ENCODE data around the gene CLTC.
"Not testable (repeated sequence)": the region's sequence is repeated elsewhere in the genome, so short reads cannot be mapped to it uniquely, and the experiment has no call there.

CLTC gene

GRCh38 chr17:59634632-59635541 is 15.2 kb downstream of the CLTC start:
- no peak for DNase-seq

DNA sequence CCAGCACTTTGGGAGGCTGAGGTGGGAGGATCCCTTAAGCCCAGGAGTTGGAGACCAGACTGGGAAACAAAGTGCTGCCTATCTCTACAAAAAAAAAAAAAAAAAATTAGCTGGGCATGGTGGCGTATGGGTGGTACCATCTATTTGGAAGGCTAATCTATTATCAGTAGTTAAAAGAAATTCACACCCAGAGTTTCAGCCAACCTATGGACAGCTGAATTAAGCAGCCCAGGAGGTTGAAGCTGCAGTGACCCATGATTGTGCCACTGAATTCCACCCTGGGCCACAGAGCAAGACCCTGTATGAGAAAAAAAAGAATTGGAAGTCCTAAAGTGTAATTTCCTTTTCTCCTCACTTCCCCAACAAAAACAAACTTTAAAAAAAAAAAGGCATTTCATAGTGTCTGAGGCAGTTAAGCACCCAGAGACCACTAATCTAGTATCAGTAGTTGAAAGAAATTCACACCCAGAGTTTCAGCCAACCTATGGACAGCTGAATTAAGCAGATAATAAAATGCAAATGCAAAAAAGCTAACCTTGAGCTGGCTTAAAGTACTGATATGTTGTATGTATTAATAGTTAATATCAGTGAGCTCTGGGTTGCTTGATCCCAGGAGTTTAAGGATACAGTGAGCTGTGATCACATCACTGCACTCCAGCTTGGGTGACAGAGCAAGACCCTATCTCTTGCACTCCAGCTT is 18.1 kb downstream of the CLTC start:
- no peak for DNase-seq

- no peak for DNase-seq
Observed at GRCh38 chr17:59638553-59638952, 18.9 kb downstream of the CLTC start.

- DNase-seq: no peak
Observed at GRCh38 chr17:59641799-59642484, 22.2 kb downstream of the CLTC start.

DNA sequence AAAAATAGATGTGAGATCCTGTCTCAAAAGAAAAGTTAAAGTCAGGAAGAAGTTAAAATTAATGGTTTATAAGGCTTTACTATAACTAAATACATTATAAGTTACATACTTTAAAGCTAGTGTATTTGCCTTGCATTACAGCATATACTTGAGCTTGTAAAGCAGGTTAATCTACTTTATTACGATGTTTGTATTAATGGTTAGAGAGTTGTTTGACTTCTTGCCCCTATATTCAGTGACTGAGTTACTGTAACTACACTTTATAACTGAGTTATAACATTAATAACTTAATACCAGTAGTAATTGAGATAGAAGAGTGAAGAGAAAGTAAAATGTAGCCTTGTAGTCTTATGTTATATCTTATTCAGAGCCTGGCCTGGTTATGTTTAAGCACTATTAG is 22.9 kb downstream of the CLTC start:
- DNase-seq: no peak

- DNase-seq: no peak
Observed at GRCh38 chr17:59643159-59644140, 23.8 kb downstream of the CLTC start.

DNA sequence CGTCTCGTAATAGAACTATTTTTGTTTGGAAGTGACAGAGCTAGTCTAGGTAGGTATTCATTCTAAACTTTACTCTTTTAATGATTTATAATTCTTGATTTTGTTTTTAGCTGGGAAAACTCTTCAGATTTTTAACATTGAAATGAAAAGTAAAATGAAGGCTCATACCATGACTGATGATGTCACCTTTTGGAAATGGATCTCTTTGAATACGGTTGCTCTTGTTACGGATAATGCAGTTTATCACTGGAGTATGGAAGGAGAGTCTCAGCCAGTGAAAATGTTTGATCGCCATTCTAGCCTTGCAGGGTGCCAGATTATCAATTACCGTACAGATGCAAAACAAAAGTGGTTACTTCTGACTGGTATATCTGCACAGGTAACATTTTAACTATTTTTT is 27.6 kb downstream of the CLTC start:
- DNase-seq: no peak

GRCh38 chr17:59649886-59650285 is 30.2 kb downstream of the CLTC start:
- no peak for DNase-seq

- DNase-seq: no peak
Observed at GRCh38 chr17:59650642-59651041, 30.9 kb downstream of the CLTC start.

- no peak for DNase-seq
Observed at GRCh38 chr17:59651346-59651745, 31.7 kb downstream of the CLTC start.

DNA sequence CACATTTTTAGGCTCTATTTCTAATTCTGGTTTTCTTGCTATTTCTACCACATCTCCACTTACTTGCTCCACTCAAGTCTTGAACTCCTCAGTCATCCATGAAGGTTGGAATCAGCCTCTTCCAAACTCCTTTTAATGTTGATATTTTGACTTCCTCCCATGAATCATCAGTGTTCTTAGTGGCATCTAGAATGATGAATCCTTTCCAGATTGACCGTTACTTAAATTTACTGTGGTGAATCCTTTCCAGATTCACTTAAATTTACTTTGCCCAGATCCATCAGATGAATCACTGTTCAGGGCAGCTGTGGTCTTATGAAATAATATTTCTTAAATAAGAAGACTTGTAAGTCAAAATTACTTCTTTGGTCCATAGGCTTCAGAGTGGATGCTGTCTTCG is 32.4 kb downstream of the CLTC start:
- DNase-seq: no peak

GRCh38 chr17:59656624-59657023 is 36.9 kb downstream of the CLTC start:
- not testable (repeated sequence) for DNase-seq

DNA sequence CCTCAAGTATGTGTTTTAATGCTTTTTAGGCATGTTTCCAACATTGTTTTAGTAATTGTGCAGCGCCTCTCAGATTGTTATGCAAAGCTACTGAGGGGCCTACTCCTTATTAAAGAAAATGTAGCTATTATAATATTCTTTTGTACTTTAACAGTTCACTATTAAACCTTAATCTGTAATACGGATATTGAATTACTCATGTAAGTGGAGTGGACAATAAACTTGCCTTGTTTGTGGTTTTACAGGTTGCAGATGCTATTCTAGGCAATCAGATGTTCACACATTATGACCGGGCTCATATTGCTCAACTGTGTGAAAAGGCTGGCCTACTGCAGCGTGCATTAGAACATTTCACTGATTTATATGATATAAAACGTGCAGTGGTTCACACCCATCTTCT is 46.5 kb downstream of the CLTC start:
- DNase-seq: no peak

- no peak for DNase-seq
Observed at GRCh38 chr17:59668816-59669215, 49.1 kb downstream of the CLTC start.

GRCh38 chr17:59669411-59669810 is 49.7 kb downstream of the CLTC start:
- DNase-seq: no peak

DNA sequence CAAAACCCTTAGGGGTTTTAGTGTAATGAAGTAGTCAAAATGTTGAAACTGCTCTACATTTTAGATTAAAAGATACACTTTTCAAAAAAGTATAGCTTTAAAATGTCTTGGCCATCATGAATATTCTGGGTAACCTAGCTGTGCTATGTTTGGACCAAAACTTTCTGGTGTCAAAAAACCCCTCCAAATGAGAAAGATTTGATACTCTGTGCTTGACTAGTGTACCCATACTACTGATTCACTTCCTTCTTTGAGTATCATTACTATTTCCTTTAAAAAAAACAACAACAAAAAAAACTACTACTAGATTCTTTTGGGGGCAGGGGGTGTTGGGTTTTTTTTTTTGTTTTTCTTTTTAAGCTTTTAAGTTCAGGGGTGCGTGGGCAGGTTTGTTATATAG is 50.2 kb downstream of the CLTC start:
- DNase-seq: no peak

DNA sequence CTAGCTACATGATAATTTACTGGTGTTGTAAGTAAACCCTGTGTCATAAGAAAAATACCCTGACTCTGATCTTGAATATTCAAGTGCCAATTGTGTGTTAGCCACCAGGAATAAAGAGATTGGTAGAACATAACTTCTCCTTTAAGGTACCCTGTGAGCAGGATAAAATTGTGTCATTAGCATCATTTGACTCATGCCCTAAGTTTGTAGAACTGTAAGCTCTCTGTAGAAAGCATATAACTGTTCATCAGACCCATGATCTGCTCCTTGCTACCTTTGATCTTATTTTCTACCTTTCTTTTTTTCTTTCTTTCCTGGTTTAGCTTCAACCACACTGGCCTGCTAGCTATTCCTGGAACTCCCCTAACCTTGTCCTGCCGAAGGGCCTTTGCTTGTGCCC is 51.7 kb downstream of the CLTC start:
- DNase-seq: no peak

GRCh38 chr17:59675231-59675630 is 55.5 kb downstream of the CLTC start:
- DNase-seq: no peak

DNA sequence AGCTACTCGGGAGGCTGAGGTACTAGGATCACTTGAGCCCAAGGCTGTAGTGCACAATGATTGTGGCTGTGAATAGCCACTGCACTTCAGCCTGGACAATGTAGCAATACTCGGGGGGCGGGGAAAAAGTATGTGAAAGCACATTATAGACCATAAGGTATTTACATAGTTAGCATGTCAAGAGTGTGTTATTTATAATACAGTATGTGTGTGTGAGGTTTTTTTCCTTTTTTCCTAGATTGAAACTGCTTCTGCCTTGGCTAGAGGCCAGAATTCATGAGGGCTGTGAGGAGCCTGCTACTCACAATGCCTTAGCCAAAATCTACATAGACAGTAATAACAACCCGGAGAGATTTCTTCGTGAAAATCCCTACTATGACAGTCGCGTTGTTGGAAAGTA is 57.0 kb downstream of the CLTC start:
- DNase-seq: no peak

DNA sequence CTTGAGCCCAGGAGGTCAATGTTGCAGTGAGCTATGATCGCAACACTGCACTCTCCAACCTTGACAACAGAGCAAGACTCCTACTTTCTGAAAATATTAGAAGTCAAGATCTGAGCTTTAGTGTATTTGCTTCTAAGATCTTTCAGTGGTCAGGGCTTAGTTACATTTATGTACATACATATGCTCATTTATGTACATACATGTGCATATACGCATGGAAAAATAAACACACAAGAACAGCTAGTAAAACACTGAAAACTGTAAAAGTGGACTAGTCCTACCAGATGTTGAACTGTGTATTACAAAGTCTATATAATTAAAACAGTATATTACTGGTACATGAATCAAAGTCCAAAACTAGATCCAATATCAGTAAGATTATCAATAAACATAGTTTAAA is 59.2 kb downstream of the CLTC start:
- no peak for DNase-seq

- no peak for DNase-seq
Observed at GRCh38 chr17:59680314-59680713, 60.6 kb downstream of the CLTC start.

DNA sequence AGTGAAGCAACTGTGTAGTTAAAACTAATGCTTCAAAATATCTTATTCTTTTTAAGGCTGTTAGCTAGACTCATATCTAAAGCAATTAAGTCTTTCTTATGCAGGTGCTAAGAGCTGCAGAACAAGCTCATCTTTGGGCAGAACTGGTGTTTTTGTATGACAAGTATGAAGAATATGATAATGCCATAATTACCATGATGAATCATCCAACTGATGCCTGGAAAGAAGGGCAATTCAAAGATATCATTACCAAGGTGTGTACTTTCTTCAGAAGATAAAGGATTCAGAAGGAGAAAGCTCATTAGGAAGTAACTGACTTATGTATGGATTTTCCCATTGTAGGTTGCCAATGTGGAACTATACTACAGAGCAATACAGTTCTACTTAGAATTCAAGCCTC is 63.6 kb downstream of the CLTC start:
- no peak for DNase-seq

DNA sequence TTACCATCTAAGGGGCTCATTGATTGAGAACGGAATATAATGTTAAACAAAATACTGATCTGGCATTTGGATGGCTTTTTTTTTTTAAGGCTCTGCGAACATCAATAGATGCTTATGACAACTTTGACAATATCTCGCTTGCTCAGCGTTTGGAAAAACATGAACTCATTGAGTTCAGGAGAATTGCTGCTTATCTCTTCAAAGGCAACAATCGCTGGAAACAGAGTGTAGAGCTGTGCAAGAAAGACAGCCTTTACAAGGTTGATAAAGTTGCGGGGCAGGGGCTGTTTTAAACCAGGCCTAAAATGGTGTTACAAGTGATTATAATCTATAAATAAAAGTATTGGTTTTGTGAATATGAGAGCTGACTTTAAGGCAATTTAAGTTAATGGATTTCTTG is 65.3 kb downstream of the CLTC start:
- DNase-seq: no peak
